SK-N-SH (cell line): ENCODE data around the gene CFAP65. TPM values are rescaled to one million over a fixed set of nuclear protein-coding genes. Genes with fewer than 3 reads are reported as not detected.

ENCODE experiments used
- CTCF ChIA-PET: fragments of 300-600, 350-600 bp; formaldehyde crosslinking; extraction: SDS; loops from one replicate; lab custom pipeline; 2021; lab: Yijun Ruan, JAX
- POLR2A ChIA-PET: fragments of 350-600 bp; sonication (Branson Sonifier 250); formaldehyde crosslinking; extraction: SDS; loops from one replicate; lab custom pipeline; 2020; ENCODE audit warnings: antibody characterized with exemption, inconsistent platforms; lab: Yijun Ruan, JAX
- DNase-seq: peaks from one replicate; pipeline ENCODE4 v3.0.0; 2012
- H2AFZ ChIP-seq: fragments of 200-600 bp; sonication (generic); 2 replicates; pipeline ENCODE4 v1.8.1; 2016; ENCODE audit warnings: antibody characterized with exemption, mild to moderate bottlenecking, low read depth
- H3F3A ChIP-seq: fragments of 200-600 bp; sonication (generic); replicated peaks from 2 replicates; pipeline ENCODE3; 2016; ENCODE audit warnings: antibody characterized with exemption, mild to moderate bottlenecking; ENCODE audit not compliant: insufficient read depth
- H3K27ac ChIP-seq, 2 experiments: fragments of 200-500 bp in 1 of 2; fragments of 200-600 bp in 1 of 2; sonication (Bioruptor generic) in 1 of 2; sonication (generic), shearing (Covaris generic) in 1 of 2; 2 replicates each; pipeline versions ENCODE4 v1.5.1 to v1.6.1; 2014 to 2016; ENCODE audit warnings: low read depth in 2 of 2, inconsistent platforms in 1 of 2, low read length in 1 of 2, mild to moderate bottlenecking in 1 of 2, mixed read lengths in 1 of 2
- H3K27me3 ChIP-seq: fragments of 200-600 bp; sonication (generic), shearing (Covaris generic); 2 replicates; pipeline ENCODE4 v1.6.1; 2016; ENCODE audit warnings: mixed run types; ENCODE audit not compliant: insufficient read depth
- H3K36me3 ChIP-seq, 2 experiments: fragments of 200-500 bp in 1 of 2; fragments of 200-600 bp in 1 of 2; sonication (Bioruptor generic) in 1 of 2; sonication (generic) in 1 of 2; replicated peaks in 1 of 2; 2 replicates each; pipeline versions ENCODE3 to v1.5.1; 2014 to 2016; ENCODE audit warnings: low read length in 1 of 2, mild to moderate bottlenecking in 1 of 2; ENCODE audit not compliant: insufficient read depth in 2 of 2, control insufficient read depth in 1 of 2
- H3K4me1 ChIP-seq, 2 experiments: fragments of 200-500 bp in 1 of 2; fragments of 200-600 bp in 1 of 2; sonication (Bioruptor generic) in 1 of 2; sonication (generic), shearing (Covaris generic) in 1 of 2; 2 replicates each; pipeline versions ENCODE4 v1.5.1 to v1.6.1; 2014 to 2016; ENCODE audit warnings: low read depth in 1 of 2, low read length in 1 of 2, mixed run types in 1 of 2; ENCODE audit not compliant: insufficient read depth in 2 of 2, control insufficient read depth in 1 of 2
- H3K4me2 ChIP-seq: fragments of 200-600 bp; sonication (generic), shearing (Covaris generic); 2 replicates; pipeline ENCODE4 v1.6.1; 2017; ENCODE audit warnings: mixed run types
- H3K4me3 ChIP-seq, 2 experiments: fragments of 200-500 bp in 1 of 2; fragments of 200-600 bp in 1 of 2; sonication (Bioruptor generic) in 1 of 2; sonication (generic), shearing (Covaris generic) in 1 of 2; 2 replicates each; pipeline versions ENCODE4 v1.5.1 to v1.8.1; 2014 to 2016; ENCODE audit warnings: low read depth in 2 of 2, inconsistent platforms in 1 of 2, low read length in 1 of 2, mild to moderate bottlenecking in 1 of 2, mixed read lengths in 1 of 2, moderate library complexity in 1 of 2
- H3K79me2 ChIP-seq: fragments of 200-600 bp; sonication (generic); 2 replicates; pipeline ENCODE4 v1.8.1; 2017; ENCODE audit warnings: mild to moderate bottlenecking; ENCODE audit not compliant: insufficient read depth
- H3K9ac ChIP-seq: fragments of 200-600 bp; sonication (generic); 2 replicates; pipeline ENCODE4 v1.6.1; 2017; ENCODE audit warnings: mixed run types
- H3K9me2 ChIP-seq: fragments of 200-600 bp; sonication (generic); 2 replicates; pipeline ENCODE4 v1.6.1; 2017; ENCODE audit warnings: mixed run types
- H3K9me3 ChIP-seq: fragments of 200-600 bp; sonication (generic); 2 replicates; pipeline ENCODE4 v1.6.1; 2017; ENCODE audit warnings: mixed run types, mild to moderate bottlenecking, moderate library complexity
- H4K20me1 ChIP-seq: fragments of 200-600 bp; sonication (generic); 2 replicates; pipeline ENCODE4 v1.6.1; 2017; ENCODE audit warnings: mild to moderate bottlenecking, mixed run types; ENCODE audit not compliant: insufficient read depth
- CHD2 ChIP-seq: fragments of 150-350 bp; IDR thresholded peaks from 2 replicates; pipeline ENCODE4 v1.6.1; 2018; ENCODE audit warnings: low read length; ENCODE audit not compliant: partially characterized antibody
- ELF1 ChIP-seq: IDR thresholded peaks from 2 replicates; pipeline ENCODE4 v1.4.0; 2012
- FOXJ3 ChIP-seq: sonication (generic); formaldehyde crosslinking; IDR thresholded peaks from 2 replicates; pipeline ENCODE4 v1.5.1; 2020; ENCODE audit warnings: mild to moderate bottlenecking, missing genetic modification reagents
- FOXM1 ChIP-seq: IDR thresholded peaks from 2 replicates; pipeline ENCODE4 v1.4.0; 2012; ENCODE audit warnings: low read depth, mild to moderate bottlenecking
- GABPA ChIP-seq: IDR thresholded peaks from 2 replicates; pipeline ENCODE4 v1.4.0; 2012; ENCODE audit warnings: low read depth, mild to moderate bottlenecking
- GATA2 ChIP-seq: sonication (generic); formaldehyde crosslinking; IDR thresholded peaks from 2 replicates; pipeline ENCODE4 v1.5.0; 2020; ENCODE audit warnings: mild to moderate bottlenecking, missing genetic modification reagents
- MEF2A ChIP-seq: IDR thresholded peaks from 2 replicates; pipeline ENCODE4 v1.4.0; 2012; ENCODE audit warnings: low read depth, borderline replicate concordance
- MXI1 ChIP-seq: IDR thresholded peaks from 2 replicates; pipeline ENCODE4 v1.6.1; 2012; ENCODE audit warnings: mild to moderate bottlenecking, low read depth, low read length, improper control_type of control experiment
- NFIC ChIP-seq: IDR thresholded peaks from 2 replicates; pipeline ENCODE4 v1.4.0; 2012; ENCODE audit warnings: borderline replicate concordance
- POLR2AphosphoS5 ChIP-seq: IDR thresholded peaks from 2 replicates; pipeline ENCODE4 v1.6.1; 2012; ENCODE audit warnings: low read depth, low read length
- RXRA ChIP-seq: IDR thresholded peaks from 2 replicates; pipeline ENCODE4 v1.4.0; 2012; ENCODE audit warnings: low read depth, mild to moderate bottlenecking, borderline replicate concordance
- SIN3A ChIP-seq: IDR thresholded peaks from 2 replicates; pipeline ENCODE4 v1.6.1; 2012; ENCODE audit warnings: low read depth, mild to moderate bottlenecking, low read length, moderate library complexity, borderline replicate concordance
- TAF1 ChIP-seq: IDR thresholded peaks from 2 replicates; pipeline ENCODE4 v1.6.1; 2012; ENCODE audit warnings: low read depth, mild to moderate bottlenecking, low read length, moderate library complexity, borderline replicate concordance
- TCF12 ChIP-seq: IDR thresholded peaks from 2 replicates; pipeline ENCODE4 v1.4.0; 2012
- WGBS: methylation state at CpG from one replicate; pipeline ENCODE4 v1.1.6; 2017; ENCODE audit warnings: low lambda C conversion rate; 5-methylcytosine and 5-hydroxymethylcytosine counted together
- polyA plus RNA-seq, 3 experiments: library from polyadenylated mRNA; depleted of rRNA; stranded (reverse); fragments of >200 nt; gene quantifications; 2 replicates each; pipeline ENCODE4 v1.2.3, GENCODE V29; 2012
- TF ChIP-seq, protein P1 (sequence below): IDR thresholded peaks from 2 replicates; pipeline ENCODE4; 2012
- TF ChIP-seq, protein P2 (sequence below): IDR thresholded peaks from 2 replicates; pipeline ENCODE4 v1.4.0; 2012; ENCODE audit warnings: low read depth, borderline replicate concordance
- TF ChIP-seq, protein P3 (sequence below): IDR thresholded peaks from 2 replicates; pipeline ENCODE4 v1.4.0; 2012; ENCODE audit warnings: low read depth

The CFAP65 gene
- polyA plus RNA-seq, 1 of the 3 experiments (the other 2 are of a cell fraction): 0.95 TPM

DNA sequence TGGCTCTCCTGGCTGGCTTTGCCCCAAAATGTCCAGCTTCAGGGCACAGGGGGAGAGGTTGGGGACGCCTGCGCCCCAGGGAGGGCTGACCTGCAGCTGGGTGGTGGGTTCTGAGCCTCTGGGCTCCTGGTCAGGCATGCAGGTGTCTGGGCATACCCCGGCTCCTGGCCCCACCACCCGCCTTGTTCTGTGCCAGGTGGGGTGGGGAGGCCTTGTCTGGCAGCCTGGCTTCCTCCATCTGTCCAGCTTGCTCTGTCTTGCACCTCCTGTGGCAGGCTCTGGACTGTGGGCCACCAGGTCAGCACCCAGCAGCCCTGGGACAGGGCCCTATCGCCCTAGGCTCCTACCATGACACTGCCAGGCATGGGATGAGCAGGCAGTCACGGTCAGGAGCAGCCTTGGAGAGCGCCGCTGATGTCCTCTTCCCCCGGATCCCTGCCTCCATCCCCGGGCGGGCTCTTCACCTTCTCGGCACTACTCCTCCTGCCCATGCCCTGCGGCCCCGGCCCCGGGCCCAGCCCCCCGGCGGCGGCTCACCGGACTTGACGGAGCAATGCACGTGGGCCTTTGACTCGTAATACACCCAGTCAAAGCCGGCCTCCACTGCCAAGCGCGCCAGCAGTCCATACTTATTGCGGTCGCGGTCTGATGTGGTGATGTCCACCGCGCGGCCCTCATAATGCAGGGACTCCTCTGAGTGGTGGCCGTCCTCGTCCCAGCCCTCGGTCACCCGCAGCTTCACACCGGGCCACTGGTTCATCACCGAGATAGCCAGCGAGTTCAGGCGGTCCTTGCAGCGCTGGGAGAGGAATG is 15.8 kb upstream of the CFAP65 start:
- Histone ChIP-seq H3F3A (no peaks in the 10 kb centered on the region), H3K4me1 (peaks cover 0 to 16% of the 10 kb centered on the region in 2 experiments; a peak in 1 of 4 replicates), H3K4me2 (no peak overlapping the region), H2AFZ (no peak overlapping the region), H3K9ac (no peak overlapping the region), H3K36me3 (no peaks in the 10 kb centered on the region), H3K79me2 (no peaks in the 10 kb centered on the region), H4K20me1 (peaks cover 7% of the 10 kb centered on the region), H3K9me2 (no peaks in the 10 kb centered on the region), H3K27ac (no peak overlapping the region), H3K9me3 (no peaks in the 10 kb centered on the region), H3K4me3 (no peak overlapping the region), H3K27me3 (peaks cover 39% of the 10 kb centered on the region)
- TF ChIP-seq FOXJ3 (CRISPR knock-in tag): no peak
- TF ChIP-seq MXI1: no peak
- no peak for TF ChIP-seq MEF2A
- TF ChIP-seq TAF1: no peak
- TF ChIP-seq, protein P1, sequence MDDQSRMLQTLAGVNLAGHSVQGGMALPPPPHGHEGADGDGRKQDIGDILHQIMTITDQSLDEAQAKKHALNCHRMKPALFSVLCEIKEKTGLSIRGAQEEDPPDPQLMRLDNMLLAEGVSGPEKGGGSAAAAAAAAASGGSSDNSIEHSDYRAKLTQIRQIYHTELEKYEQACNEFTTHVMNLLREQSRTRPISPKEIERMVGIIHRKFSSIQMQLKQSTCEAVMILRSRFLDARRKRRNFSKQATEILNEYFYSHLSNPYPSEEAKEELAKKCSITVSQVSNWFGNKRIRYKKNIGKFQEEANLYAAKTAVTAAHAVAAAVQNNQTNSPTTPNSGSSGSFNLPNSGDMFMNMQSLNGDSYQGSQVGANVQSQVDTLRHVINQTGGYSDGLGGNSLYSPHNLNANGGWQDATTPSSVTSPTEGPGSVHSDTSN: no peak
- TF ChIP-seq POLR2AphosphoS5: no peak
- no peak for TF ChIP-seq GABPA
- TF ChIP-seq NFIC: no peak
- TF ChIP-seq, protein P2, sequence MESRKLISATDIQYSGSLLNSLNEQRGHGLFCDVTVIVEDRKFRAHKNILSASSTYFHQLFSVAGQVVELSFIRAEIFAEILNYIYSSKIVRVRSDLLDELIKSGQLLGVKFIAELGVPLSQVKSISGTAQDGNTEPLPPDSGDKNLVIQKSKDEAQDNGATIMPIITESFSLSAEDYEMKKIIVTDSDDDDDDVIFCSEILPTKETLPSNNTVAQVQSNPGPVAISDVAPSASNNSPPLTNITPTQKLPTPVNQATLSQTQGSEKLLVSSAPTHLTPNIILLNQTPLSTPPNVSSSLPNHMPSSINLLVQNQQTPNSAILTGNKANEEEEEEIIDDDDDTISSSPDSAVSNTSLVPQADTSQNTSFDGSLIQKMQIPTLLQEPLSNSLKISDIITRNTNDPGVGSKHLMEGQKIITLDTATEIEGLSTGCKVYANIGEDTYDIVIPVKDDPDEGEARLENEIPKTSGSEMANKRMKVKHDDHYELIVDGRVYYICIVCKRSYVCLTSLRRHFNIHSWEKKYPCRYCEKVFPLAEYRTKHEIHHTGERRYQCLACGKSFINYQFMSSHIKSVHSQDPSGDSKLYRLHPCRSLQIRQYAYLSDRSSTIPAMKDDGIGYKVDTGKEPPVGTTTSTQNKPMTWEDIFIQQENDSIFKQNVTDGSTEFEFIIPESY: no peak
- no peak for TF ChIP-seq TCF12
- TF ChIP-seq CHD2: no peak
- no peak for TF ChIP-seq RXRA
- TF ChIP-seq, protein P3, sequence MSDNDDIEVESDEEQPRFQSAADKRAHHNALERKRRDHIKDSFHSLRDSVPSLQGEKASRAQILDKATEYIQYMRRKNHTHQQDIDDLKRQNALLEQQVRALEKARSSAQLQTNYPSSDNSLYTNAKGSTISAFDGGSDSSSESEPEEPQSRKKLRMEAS: no peak
- no peak for TF ChIP-seq ELF1
- no peak for TF ChIP-seq GATA2
- no peak for TF ChIP-seq SIN3A
- no peak for TF ChIP-seq FOXM1
- no peak for DNase-seq
- 65% methylated on average over 22 of the region's 40 CpGs for WGBS
- POLR2A ChIA-PET: no interaction called here
- CTCF ChIA-PET: interaction anchor here (0.9 to 15.5 kb wide), 21 partner anchors 10 to 203 kb away, joined by 4 to 205 read pairs (median 18); partner anchors contain the start of genes CFAP65 and NHEJ1
